LNCaP clone FGC (cell line): Measurements from ENCODE around the gene ASTN1.

Experiments
- DNase-seq: peaks from one replicate; pipeline ENCODE4 v3.0.0-alpha.2; 2011; ENCODE audit warnings: low read depth
- H3K4me3 ChIP-seq: 2 replicates; pipeline ENCODE4 v1.5.1; 2011; ENCODE audit warnings: mild to moderate bottlenecking, low read depth, low read length, control low read depth
- CTCF ChIP-seq: IDR thresholded peaks from 2 replicates; pipeline ENCODE4 v1.5.1; 2012; ENCODE audit warnings: mild to moderate bottlenecking; ENCODE audit not compliant: control insufficient read depth, insufficient read depth; ENCODE audit errors: extremely low read depth

The ASTN1 gene

GRCh38 chr1:177012342-177012925 is 152.1 kb downstream of the ASTN1 start:
- DNase-seq: no peak
- TF ChIP-seq CTCF: no peak
- H3K4me3 ChIP-seq: no peak overlapping the region

GRCh38 chr1:177011508-177011907 is 153.0 kb downstream of the ASTN1 start:
- H3K4me3 ChIP-seq: no peak overlapping the region
- no peak for DNase-seq
- TF ChIP-seq CTCF: no peak

GRCh38 chr1:177010211-177010825 is 154.2 kb downstream of the ASTN1 start:
- no peak overlapping the region for H3K4me3 ChIP-seq
- no peak for DNase-seq
- TF ChIP-seq CTCF: no peak

GRCh38 chr1:177008653-177009052 is 155.9 kb downstream of the ASTN1 start:
- H3K4me3 ChIP-seq: no peak overlapping the region
- no peak for TF ChIP-seq CTCF
- no peak for DNase-seq

GRCh38 chr1:177007437-177008161 is 156.9 kb downstream of the ASTN1 start:
- no peak overlapping the region for H3K4me3 ChIP-seq
- no peak for DNase-seq
- no peak for TF ChIP-seq CTCF

- H3K4me3 ChIP-seq: no peak overlapping the region
- no peak for DNase-seq
- no peak for TF ChIP-seq CTCF
These were observed 161.6 kb downstream of the ASTN1 start for GRCh38 chr1:177002891-177003290.
